ENCODE data around the gene DIP2A. TPM values are rescaled to one million over a fixed set of nuclear protein-coding genes. Genes with fewer than 3 reads are reported as not detected.

Gene DIP2A, protein sequence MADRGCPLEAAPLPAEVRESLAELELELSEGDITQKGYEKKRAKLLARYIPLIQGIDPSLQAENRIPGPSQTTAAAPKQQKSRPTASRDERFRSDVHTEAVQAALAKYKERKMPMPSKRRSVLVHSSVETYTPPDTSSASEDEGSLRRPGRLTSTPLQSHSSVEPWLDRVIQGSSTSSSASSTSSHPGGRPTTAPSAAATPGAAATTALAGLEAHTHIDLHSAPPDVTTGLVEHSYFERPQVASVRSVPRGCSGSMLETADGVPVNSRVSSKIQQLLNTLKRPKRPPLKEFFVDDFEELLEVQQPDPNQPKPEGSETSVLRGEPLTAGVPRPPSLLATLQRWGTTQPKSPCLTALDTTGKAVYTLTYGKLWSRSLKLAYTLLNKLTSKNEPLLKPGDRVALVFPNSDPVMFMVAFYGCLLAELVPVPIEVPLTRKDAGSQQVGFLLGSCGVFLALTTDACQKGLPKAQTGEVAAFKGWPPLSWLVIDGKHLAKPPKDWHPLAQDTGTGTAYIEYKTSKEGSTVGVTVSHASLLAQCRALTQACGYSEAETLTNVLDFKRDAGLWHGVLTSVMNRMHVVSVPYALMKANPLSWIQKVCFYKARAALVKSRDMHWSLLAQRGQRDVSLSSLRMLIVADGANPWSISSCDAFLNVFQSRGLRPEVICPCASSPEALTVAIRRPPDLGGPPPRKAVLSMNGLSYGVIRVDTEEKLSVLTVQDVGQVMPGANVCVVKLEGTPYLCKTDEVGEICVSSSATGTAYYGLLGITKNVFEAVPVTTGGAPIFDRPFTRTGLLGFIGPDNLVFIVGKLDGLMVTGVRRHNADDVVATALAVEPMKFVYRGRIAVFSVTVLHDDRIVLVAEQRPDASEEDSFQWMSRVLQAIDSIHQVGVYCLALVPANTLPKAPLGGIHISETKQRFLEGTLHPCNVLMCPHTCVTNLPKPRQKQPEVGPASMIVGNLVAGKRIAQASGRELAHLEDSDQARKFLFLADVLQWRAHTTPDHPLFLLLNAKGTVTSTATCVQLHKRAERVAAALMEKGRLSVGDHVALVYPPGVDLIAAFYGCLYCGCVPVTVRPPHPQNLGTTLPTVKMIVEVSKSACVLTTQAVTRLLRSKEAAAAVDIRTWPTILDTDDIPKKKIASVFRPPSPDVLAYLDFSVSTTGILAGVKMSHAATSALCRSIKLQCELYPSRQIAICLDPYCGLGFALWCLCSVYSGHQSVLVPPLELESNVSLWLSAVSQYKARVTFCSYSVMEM (N-terminal part only)
- total RNA-seq: 38.1 and 62.0 TPM in 2 replicates

DNA sequence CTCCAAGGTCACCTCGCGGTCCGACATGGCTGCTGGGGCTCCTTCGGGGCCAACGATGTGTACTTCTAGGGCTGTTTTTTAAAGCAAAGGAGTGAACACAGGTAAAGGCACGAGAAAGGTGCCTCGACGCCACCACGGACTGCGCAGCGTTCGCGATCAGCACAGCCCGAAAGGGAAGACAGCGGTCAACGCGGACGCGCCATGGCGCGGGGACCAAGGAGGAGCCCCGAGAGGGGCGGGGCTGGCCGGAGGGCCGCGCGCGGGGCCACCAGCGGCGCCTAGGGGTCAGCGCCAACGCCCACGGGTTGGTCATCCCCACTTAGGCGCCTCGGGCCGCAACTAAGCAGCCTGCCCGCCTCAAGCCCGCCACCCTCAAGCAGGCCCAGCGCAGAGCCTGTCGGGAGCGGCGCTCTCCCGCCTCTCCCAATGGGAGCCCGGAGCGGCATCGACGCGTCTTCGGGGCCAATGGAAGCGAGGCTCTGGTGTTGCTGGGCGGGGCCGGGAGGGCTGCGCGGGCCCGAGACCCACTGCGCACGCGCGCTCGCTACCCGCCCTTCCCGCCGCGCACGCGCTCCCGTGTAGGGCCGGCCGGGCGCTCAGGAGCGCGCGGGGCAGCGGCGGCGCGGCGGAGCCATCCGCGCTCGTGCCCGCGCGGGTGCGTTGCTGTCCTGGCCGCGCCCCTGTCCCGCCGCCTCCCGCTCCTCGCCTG, at the start of gene DIP2A:
Gene DIP2A, plus strand, starts transcription at position 577 of the 709 bp plus-strand sequence. CDS start 241 bp downstream, outside the sequence.
- DNase-seq (ENCODE audit: extremely low read depth, low read depth, low spot score): no peak

DNA sequence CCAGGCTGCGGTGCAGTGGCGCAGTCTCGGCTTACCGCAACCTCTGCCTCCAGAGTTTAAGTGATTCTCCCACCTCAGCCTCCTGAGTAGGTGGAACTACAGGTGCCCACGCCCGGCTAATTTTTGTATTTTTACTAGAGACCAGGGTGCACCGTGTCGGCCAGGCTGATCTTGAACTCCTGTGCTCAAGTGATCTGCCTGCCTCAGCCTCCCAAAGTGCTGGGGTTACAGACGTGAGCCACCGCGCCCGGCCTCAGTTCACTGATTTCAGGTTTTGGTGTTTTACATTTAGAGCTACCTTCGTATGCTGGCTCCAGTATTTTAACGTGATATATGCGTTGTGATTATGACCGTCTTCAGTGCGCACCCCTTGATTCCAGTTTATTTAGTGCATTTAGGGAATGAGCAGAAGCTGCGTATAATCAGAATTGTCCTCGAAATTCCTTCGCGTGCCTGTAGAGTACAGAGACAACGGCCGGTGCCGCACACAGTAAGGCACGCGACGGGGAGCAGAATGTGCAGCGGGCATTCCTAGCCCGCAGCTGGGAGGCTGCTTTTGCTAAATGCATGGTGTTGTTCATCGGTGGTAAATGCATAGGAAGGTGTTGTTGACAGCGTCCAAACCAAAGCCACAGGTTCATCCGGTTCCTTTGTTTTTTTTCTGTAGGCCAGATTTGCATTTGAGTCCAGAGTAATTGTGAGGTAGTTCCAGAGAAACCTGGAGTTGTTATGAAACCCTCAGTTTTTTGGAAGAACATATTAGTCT, 48.9 kb upstream of the DIP2A start:
- no peak for DNase-seq (ENCODE audit: extremely low read depth, low read depth, low spot score)

DNA sequence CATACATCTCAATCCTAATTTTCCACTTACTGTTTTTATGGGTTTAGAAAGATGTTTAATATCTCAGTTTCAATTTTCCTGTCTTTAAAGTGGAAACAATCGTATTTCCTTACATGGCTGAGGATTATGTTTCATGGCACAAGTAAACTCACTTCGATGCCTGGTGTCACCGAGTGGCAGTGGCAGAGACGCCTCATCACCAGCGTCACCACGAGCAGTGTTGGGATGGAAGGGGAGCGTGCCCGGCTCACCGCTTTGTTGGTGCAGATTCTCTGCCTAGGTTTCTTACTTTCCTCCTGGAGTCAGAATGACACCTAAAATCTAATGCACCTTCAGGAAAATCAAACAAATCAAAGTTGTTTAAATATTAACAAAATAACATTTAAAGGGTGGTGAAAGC, 48.2 kb upstream of the DIP2A start:
- no peak for DNase-seq (ENCODE audit: extremely low read depth, low read depth, low spot score)

DNA sequence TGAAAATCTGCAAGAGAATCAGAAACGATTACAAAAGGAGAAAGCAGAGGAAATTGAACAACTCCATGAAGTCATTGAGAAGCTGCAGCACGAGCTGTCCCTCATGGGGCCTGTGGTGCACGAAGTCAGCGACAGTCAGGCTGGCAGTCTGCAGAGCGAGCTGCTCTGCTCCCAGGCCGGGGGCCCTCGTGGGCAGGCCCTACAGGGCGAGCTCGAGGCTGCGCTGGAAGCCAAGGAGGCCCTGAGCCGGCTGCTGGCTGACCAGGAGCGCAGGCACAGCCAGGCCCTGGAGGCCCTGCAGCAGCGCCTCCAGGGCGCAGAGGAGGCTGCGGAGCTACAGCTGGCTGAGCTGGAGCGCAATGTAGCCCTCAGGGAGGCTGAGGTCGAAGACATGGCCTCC, 47.5 kb upstream of the DIP2A start:
- DNase-seq (ENCODE audit: extremely low read depth, low read depth, low spot score): no peak

DNA sequence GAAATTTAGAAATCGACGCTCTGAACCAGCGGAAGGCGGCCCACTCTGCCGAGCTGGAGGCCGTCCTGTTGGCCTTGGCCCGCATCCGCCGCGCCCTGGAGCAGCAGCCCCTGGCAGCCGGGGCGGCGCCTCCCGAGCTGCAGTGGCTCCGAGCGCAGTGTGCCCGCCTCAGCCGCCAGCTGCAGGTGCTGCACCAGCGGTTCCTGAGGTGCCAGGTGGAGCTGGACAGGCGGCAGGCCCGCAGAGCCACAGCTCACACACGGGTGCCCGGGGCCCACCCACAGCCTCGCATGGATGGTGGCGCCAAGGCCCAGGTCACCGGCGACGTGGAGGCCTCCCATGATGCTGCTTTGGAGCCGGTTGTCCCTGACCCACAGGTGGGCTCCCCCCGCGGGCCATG, 47.0 kb upstream of the DIP2A start:
- no peak for DNase-seq (ENCODE audit: extremely low read depth, low read depth, low spot score)

DNA sequence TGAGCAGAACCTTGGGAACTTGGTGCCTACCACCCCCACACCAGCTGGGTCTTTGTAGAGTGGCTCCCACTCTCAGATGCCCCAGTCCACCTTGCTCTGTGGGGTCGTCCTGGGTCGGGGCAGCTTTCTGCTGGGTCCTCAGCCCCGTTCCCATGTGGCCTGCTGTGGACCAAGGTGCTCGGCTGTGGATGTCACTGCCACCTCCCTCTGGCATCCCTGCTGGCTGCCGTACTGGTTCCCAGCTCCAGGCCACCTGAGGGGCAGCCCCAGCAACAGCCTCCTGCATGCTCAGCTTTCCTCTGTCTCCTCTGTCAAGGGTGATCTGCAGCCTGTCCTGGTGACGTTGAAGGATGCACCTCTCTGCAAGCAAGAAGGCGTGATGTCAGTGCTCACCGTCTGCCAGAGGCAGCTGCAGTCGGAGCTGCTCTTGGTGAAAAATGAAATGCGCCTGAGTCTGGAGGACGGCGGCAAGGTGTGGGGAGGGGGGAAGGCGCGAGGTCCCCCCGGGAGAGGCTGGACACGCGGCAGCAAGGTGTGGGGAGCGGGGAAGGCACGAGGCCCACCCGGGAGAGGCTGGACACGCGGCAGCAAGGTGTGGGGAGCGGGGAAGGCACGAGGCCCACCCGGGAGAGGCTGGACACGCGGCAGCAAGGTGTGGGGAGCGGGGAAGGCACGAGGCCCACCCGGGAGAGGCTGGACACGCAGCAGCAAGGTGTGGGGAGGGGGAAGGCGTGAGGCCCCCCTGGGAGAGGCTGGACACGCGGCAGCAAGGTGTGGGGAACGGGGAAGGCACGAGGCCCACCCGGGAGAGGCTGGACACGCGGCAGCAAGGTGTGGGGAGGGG, 45.9 kb upstream of the DIP2A start:
- no peak for DNase-seq (ENCODE audit: extremely low read depth, low read depth, low spot score)

DNA sequence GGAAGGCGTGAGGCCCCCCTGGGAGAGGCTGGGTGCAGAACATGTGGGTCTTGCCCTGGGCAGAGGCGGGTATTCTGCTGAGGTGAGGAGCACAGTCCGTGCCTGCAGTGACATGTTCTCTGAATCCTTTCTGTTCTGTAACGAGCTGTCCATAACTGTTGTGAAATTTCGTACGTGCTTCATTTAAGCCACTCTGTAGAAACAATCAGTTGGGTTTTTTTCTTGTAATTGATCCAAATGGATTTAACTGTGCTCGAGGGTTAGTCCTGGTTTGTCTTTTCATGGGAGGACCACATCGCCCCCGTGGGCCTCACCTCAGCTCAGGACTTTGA, 45.4 kb upstream of the DIP2A start:
- no peak for DNase-seq (ENCODE audit: extremely low read depth, low read depth, low spot score)

DNA sequence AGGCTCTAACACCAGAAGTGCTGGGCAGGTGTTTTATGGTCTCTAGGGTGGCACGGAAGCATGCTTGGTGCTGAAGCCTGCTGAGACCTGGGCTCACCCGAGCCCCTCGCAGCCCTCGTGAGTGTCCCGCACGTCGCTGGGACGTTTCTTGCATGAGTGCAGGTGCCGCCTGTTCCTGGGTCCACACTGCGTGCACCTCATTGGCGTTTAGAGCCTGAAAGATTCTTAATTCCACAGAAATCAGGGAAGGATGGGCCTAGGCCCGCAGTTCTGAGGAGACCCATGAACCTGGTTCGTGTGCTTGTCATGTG, 43.8 kb upstream of the DIP2A start:
- no peak for DNase-seq (ENCODE audit: extremely low read depth, low read depth, low spot score)

DNA sequence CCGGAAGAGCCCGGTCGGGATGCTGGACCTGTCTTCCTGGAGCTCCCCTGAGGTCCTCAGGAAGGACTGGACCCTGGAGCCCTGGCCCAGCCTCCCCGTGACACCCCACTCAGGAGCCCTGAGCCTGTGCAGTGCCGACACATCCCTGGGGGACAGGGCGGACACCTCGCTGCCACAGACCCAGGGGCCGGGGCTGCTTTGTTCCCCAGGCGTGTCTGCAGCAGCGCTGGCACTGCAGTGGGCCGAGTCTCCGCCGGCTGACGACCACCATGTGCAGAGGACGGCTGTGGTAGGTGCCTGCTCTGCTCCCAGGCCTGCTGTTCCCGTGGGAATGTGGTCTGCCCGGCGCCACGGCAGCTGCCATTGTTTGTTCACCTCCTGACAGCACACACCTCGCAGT, 42.1 kb upstream of the DIP2A start:
- no peak for DNase-seq (ENCODE audit: extremely low read depth, low read depth, low spot score)

DNA sequence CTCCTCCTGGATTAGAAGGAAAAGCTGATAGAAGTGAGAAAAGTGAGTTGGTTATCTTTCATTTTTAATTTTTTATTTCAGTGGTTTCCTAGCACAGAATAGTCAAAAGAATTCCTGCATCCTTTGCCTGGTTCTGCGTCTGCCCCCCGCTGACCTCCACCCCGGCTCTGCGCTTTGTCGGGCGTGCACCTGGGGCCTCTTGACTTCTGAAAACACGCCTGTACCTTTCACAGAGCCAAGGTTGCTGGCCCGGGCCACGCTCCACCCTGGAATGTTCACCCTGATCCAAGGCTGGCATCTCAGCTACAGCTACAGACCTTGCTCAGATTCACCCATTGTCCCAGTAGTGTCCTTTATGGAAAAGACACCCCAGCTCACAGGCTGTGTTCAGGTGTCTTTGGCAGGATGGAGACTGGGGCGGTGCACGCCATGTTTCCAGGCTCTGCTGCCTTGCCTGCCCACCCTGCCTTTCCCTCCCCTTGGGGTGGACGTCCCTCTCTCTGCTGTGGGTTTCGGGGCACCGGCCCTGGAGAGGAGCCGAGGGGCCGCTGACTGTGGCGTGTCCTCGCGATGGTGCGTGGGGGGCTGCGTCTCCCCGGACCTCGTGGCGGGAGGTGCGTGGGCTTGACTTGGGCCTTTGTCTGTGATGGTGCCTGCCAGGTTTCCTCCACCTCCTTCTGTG, 40.3 kb upstream of the DIP2A start:
- DNase-seq (ENCODE audit: extremely low read depth, low read depth, low spot score): no peak

DNA sequence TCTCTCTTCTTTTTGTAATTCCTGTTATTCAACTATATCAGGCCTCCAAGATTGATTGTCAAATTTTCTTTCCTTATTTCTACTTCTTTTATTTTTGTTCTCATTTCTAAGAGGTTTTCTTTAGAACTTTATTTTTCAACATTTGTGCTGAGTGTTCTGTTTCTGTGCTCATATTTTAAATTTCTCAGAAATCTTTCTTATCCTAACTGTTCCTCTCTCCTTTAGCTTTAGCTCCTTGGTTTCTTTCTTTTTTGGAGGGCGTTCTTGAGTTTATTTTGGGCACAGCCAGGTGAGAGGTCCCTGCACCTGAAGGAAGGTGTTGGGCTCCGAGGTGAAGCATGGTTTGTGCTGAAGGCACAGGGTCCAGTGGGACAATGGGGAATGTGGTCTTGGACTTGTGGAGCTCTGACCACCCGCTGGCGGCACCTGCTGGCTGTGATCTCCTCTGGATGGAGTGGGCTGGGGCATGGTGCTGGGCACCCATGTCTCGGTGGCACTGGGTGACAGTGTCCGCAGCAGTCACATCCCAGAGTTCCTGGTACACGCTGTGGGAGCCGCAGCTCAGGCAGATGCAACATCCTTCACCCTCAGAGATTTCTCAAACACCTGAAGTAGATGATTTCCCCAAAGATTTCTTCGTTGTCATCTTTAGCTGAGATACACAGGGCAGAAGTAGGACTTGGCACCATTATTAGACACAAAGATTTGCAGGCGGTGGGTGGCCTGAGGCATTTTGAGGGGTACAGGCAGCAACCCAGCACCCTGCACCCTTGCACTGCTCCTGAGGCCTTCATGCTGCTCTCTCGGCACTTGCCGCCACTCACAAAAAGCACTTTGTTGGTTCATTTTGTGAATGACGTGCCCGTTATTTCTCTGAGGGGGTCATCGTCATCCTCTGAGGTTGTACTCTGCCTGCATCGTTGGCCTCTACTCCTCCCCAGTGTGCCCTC, 38.2 kb upstream of the DIP2A start:
- DNase-seq (ENCODE audit: extremely low read depth, low read depth, low spot score): no peak

DNA sequence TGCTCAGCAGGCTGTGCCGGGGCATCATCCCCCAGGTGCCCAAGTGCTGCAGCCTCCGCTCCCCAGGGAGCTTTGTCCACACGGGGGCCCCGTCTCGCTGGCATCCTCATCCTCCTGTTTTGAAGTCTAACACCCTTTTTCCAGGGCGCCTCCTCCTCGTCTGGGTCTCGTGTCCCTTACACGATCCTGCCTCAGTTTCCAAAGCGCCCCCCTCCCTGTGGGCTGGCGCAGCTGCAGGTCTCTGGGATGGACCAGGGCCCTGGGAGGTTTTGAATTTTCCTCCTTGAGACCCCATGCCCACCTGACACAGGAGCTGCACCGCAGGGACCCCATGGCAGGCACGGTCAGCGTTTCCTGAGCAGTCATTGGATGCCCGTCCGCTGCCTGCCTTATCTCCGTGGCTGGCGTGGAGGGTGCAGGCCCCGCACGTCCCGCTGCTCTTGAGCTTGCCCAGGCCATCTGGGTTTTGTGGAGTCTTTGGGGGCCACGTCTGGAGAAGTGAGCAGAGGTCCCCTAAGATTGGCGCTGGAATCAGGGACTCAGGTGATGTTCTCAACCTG, 37.4 kb upstream of the DIP2A start:
- DNase-seq (ENCODE audit: extremely low read depth, low read depth, low spot score): no peak

DNA sequence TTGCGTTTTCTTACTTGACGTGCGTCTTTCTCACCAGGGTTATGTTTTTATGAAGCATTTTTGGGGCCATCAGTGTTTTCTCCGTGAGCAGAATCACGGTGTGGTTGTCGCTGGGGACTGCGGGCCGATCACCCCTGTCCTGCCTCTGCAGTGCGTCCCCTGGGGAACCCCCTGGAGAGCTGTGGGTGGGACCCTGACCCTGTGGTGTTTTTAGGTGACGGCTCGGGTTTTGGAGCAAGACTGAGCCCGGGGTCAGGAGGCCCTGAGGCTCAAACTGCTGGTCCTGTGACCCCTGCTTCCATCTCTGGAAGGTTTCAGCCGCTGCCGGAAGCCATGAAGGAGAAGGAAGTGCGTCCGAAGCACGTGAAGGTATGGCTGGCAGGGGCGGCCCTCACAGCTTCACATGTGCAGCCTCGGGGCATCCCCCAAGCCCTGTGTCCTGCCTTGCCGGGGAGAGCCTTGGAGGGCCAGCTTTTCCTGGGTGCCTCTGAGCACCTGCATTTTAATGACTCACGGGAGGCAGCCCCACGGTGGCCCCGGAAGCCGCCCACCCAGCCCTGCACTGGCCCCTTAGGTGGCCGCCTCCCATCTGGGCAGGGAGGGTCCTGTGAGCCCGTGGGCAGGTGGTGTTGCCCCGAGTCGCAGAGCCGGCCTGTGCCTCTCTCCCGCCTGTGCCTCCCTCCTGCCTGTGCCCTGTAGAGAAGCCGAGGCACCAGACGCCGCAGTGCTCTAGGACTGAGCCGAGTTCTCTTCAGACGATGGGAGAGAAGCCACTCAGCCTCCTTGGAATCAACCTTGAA, 36.7 kb upstream of the DIP2A start:
- no peak for DNase-seq (ENCODE audit: extremely low read depth, low read depth, low spot score)

DNA sequence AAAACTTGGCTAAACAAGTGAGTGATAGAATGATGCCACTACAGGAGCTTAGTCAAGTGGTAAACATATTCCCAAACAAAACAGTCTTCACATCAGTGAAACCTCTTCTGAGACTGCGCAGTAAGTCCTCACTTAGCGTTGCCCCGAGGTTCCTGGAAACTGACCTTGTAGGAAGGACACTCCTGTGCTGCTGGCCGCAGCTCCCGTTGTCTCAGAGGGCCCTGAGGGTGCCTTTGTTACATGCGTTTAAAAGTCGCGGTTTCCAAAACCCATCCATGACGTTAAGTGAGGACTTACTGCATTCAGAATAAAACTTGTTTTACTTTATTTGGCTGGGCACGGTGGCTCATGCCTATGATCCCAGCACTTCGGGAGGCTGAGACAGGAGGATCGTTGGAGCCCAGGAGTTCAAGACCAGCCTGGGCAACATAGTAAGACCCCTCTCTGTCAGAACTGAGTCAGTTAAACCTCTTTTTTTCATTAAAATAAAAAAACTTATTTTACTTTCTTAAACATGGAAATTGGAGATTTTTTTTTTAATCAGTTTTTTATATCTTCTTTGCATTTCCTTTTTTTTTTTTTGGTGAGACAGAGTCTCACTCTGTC, 36.0 kb upstream of the DIP2A start:
- DNase-seq (ENCODE audit: extremely low read depth, low read depth, low spot score): no peak

DNA sequence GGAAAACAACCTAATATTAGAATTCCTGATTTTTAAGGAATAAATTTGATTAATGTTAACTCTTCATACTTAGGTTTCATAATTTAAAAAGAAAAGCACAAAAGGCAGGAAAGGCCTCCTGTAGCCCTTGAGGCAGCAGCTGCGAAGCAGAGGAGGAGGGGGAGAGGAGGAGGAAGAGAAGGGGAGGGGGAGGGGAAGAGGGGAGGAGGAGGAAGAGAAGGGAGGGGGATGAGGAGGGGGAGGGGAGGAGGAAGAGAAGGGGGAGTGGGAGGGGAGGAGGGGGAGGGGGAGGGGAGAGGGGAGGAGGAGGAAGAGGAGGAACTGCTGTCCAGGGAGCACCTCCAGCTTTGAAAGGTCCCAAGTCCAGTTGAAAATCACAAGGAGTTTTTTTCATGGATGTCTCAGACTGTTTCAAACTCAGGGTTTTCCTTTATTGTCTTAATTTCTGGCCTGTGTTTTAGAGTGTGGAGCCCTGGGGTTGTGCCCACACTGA, 35.1 kb upstream of the DIP2A start:
- no peak for DNase-seq (ENCODE audit: extremely low read depth, low read depth, low spot score)

All from glomerular endothelial cell (primary cell).